HG03378 (cell line): ENCODE results near the gene NGDN.
"Not testable (repeated sequence)": the region's sequence is repeated elsewhere in the genome, so short reads cannot be mapped to it uniquely, and the experiment has no call there.

Experiments used
- ATAC-seq: cut with Tn5 transposase; IDR thresholded peaks from one replicate; pipeline ENCODE4 v1.9.1; 2021; ENCODE audit warnings: mild to moderate bottlenecking, moderate library complexity; ENCODE audit not compliant: unreplicated experiment

NGDN gene

GRCh38 chr14:23469127-23469905 is at the start of gene NGDN:
Gene NGDN, plus strand, starts transcription at chr14:23469703. Its CDS starts 13 bp downstream, at chr14:23469716.
- peak; percentile 95 for ATAC-seq

- ATAC-seq: no peak
These were observed 47.9 kb upstream of the NGDN start for GRCh38 chr14:23421594-23421993.

GRCh38 chr14:23423657-23424056 is 45.8 kb upstream of the NGDN start:
- ATAC-seq: no peak

- ATAC-seq: no peak
These were observed 44.3 kb upstream of the NGDN start for GRCh38 chr14:23425169-23425568.

GRCh38 chr14:23425798-23426197 is 43.7 kb upstream of the NGDN start:
- ATAC-seq: not testable (repeated sequence)

- ATAC-seq: no peak
These were observed 40.6 kb upstream of the NGDN start for GRCh38 chr14:23428686-23429495.

GRCh38 chr14:23430016-23430722 is 39.3 kb upstream of the NGDN start:
- ATAC-seq: no peak

- ATAC-seq: no peak
These were observed 38.8 kb upstream of the NGDN start for GRCh38 chr14:23430723-23431085.

- ATAC-seq: no peak
These were observed 38.0 kb upstream of the NGDN start for GRCh38 chr14:23431486-23431885.

GRCh38 chr14:23432102-23432925 is 37.2 kb upstream of the NGDN start:
- no peak for ATAC-seq

- no peak for ATAC-seq
These were observed 36.6 kb upstream of the NGDN start for GRCh38 chr14:23432946-23433345.

GRCh38 chr14:23433457-23433856 is 36.0 kb upstream of the NGDN start:
- ATAC-seq: no peak

GRCh38 chr14:23434488-23435222 is 34.8 kb upstream of the NGDN start:
- no peak for ATAC-seq

- no peak for ATAC-seq
These were observed 33.8 kb upstream of the NGDN start, which contains the start of gene MYH7 for GRCh38 chr14:23435543-23436326. Gene MYH7, minus strand, starts transcription at chr14:23435660. Its CDS starts 1,928 bp downstream, at chr14:23433732.

- no peak for ATAC-seq
These were observed 33.0 kb upstream of the NGDN start for GRCh38 chr14:23436327-23437132.

- ATAC-seq: no peak
These were observed 32.1 kb upstream of the NGDN start for GRCh38 chr14:23437133-23438100.
